Kidney epithelial cell (primary cell): ENCODE measurements around the gene OR1D5. TPM values are rescaled to one million over a fixed set of nuclear protein-coding genes. Genes with fewer than 3 reads are reported as not detected.
A peak's percentile ranks its signal among the peaks of the same experiment; 100 is the strongest.

Experiments
- DNase-seq: peaks from one replicate; pipeline ENCODE4 v3.0.0-alpha.2; 2010; ENCODE audit warnings: low read depth
- H3K27me3 ChIP-seq: 2 replicates; pipeline ENCODE4 v1.6.0; 2011; ENCODE audit warnings: low read length; ENCODE audit not compliant: control insufficient read depth, insufficient read depth
- H3K36me3 ChIP-seq: 2 replicates; pipeline ENCODE4 v1.5.1; 2011; ENCODE audit warnings: low read length; ENCODE audit not compliant: control insufficient read depth, insufficient read depth
- H3K4me3 ChIP-seq: 2 replicates; pipeline ENCODE4 v1.5.1; 2011; ENCODE audit warnings: low read depth, mild to moderate bottlenecking, control low read depth, low read length
- CTCF ChIP-seq: IDR thresholded peaks from 2 replicates; pipeline ENCODE4 v1.5.1; 2011; ENCODE audit warnings: mild to moderate bottlenecking, moderate library complexity, low read length, control low read depth, inconsistent platforms; ENCODE audit not compliant: insufficient read depth, poor library complexity, severe bottlenecking
- total RNA-seq: library from RNA; depleted of rRNA; stranded (reverse); fragments of >200 nt; gene quantifications from 2 replicates; pipeline ENCODE4 v1.2.3, GENCODE V29; 2015

The OR1D5 gene
- total RNA-seq, 1 donor from 2014 or later = not detected

- no peak for DNase-seq
- Histone ChIP-seq H3K36me3 (no peaks in the 10 kb centered on the region), H3K4me3 (no peak overlapping the region), H3K27me3 (no peaks in the 10 kb centered on the region)
- TF ChIP-seq CTCF = no peak
Measured at GRCh38 chr17:3020381-3020780, 43.0 kb downstream of the OR1D5 start.

- DNase-seq = no peak
- TF ChIP-seq CTCF = no peak
- no peaks in the 10 kb centered on the region for H3K27me3 ChIP-seq
- H3K36me3 ChIP-seq = no peaks in the 10 kb centered on the region
- no peak overlapping the region for H3K4me3 ChIP-seq
Measured at GRCh38 chr17:3019761-3020160, 43.6 kb downstream of the OR1D5 start.

- TF ChIP-seq CTCF = no peak
- H3K4me3 ChIP-seq = no peak overlapping the region
- no peaks in the 10 kb centered on the region for H3K27me3 ChIP-seq
- no peaks in the 10 kb centered on the region for H3K36me3 ChIP-seq
- DNase-seq = no peak
Measured at GRCh38 chr17:3017936-3018335, 45.5 kb downstream of the OR1D5 start.

- H3K27me3 ChIP-seq = no peaks in the 10 kb centered on the region
- TF ChIP-seq CTCF = no peak
- no peak overlapping the region for H3K4me3 ChIP-seq
- no peak for DNase-seq
- H3K36me3 ChIP-seq = no peaks in the 10 kb centered on the region
Measured at GRCh38 chr17:3015890-3016289, 47.5 kb downstream of the OR1D5 start.

GRCh38 chr17:3012926-3013581 is 50.4 kb downstream of the OR1D5 start:
- H3K36me3 ChIP-seq = no peaks in the 10 kb centered on the region

More at GRCh38 chr17:3012926-3013581, 50.4 kb downstream of the OR1D5 start:
- peak; percentile 62 for TF ChIP-seq CTCF
- no peaks in the 10 kb centered on the region for H3K27me3 ChIP-seq
- DNase-seq = no peak
- H3K4me3 ChIP-seq = no peak overlapping the region

Other genes with a start within 250 kb of the OR1D5 start
- gene OR1D2, start 40.8 kb upstream of the OR1D5 start, total RNA-seq = not detected in 2 replicates
- gene OR1G1, start 63.9 kb upstream of the OR1D5 start, total RNA-seq = not detected in 2 replicates
- gene OR1A2, start 133.9 kb upstream of the OR1D5 start, total RNA-seq = not detected in 2 replicates
- not detected in 2 replicates for gene OR1A1, start 144.1 kb upstream of the OR1D5 start, total RNA-seq
- gene OR3A1, start 234.8 kb upstream of the OR1D5 start, total RNA-seq = 0.14 TPM in 1 of 2 replicates, not detected in the other